NT2/D1 (cell line): Measurements from ENCODE around the gene CRYBA2.

Experiments
- SUZ12 ChIP-seq: IDR thresholded peaks from 2 replicates; pipeline ENCODE4 v1.6.1; 2011; ENCODE audit not compliant: insufficient read length, insufficient read depth; ENCODE audit errors: extremely low read depth
- ZNF274 ChIP-seq: IDR thresholded peaks from 2 replicates; pipeline ENCODE4 v1.6.1; 2011; ENCODE audit warnings: mild to moderate bottlenecking, low read depth, low read length

DNA sequence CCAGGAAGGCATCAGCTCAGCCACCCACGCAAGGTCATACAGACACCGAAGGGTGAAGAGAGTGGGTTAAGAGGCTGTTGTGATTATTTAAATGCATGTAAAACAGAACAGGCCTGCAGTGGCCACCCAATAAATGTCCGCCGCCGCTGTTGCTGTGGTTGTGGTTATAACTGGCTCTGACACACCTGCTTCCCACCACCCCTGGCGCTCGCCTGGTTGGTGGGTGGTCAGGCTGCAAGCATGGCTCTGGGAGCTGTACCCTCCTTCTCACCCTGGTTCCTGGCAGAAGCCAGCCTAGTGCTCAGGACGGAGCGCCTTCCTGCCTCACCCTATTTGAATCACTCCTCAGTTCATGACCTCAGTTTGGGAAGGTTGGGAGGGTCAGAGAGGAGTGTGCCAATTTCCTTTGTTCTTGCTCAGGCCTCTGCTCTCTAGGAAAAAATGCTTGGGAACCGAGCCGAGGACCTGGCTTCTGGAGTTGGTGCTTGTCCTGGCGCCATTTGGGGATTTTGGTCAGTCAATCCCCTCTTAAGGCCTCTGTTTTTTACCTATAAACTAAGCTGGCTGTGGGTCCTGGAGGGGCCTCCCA lies 5.3 kb upstream of the CRYBA2 start:
- TF ChIP-seq SUZ12 (no peak), ZNF274 (no peak)
